Activated CD8-positive, alpha-beta memory T cell treated with anti-CD3 and anti-CD28 coated beads, Interleukin-2, amount 50 U/mL, for 4 hours (primary cell): Measurements from ENCODE around the gene KIAA0753.
"Not testable (repeated sequence)": the region's sequence is repeated elsewhere in the genome, so short reads cannot be mapped to it uniquely, and the experiment has no call there.

Experiments used
- DNase-seq: peaks from one replicate; pipeline ENCODE4 v3.0.0-alpha.2; 2020

Gene KIAA0753

GRCh38 chr17:6668219-6668618 lies 27.7 kb upstream of the KIAA0753 start:
- no peak for DNase-seq

GRCh38 chr17:6667516-6667915 lies 27.0 kb upstream of the KIAA0753 start:
- DNase-seq: no peak

- no peak for DNase-seq
Observed at GRCh38 chr17:6666557-6666956, 26.0 kb upstream of the KIAA0753 start.

GRCh38 chr17:6666077-6666521 lies 25.6 kb upstream of the KIAA0753 start:
- DNase-seq: peak; percentile 40

- not testable (repeated sequence) for DNase-seq
Observed at GRCh38 chr17:6663200-6663599, 22.7 kb upstream of the KIAA0753 start.

- no peak for DNase-seq
Observed at GRCh38 chr17:6661464-6661848, 20.9 kb upstream of the KIAA0753 start.

GRCh38 chr17:6660805-6661463 lies 20.4 kb upstream of the KIAA0753 start:
- no peak for DNase-seq

GRCh38 chr17:6660101-6660500 lies 19.6 kb upstream of the KIAA0753 start:
- no peak for DNase-seq

- not testable (repeated sequence) for DNase-seq
Observed at GRCh38 chr17:6658411-6658810, 17.9 kb upstream of the KIAA0753 start.

- DNase-seq: no peak
Observed at GRCh38 chr17:6657633-6658287, 17.2 kb upstream of the KIAA0753 start.

GRCh38 chr17:6656797-6657632 lies 16.5 kb upstream of the KIAA0753 start:
- DNase-seq: peak; percentile 59

- not testable (repeated sequence) for DNase-seq
Observed at GRCh38 chr17:6655732-6656361, 15.3 kb upstream of the KIAA0753 start.

- DNase-seq: no peak
Observed at GRCh38 chr17:6654841-6655731, 14.6 kb upstream of the KIAA0753 start.

- peak; percentile 38 for DNase-seq
Observed at GRCh38 chr17:6651919-6652452, 11.5 kb upstream of the KIAA0753 start.

- DNase-seq: peak; percentile 92
Observed at GRCh38 chr17:6651354-6651918, 10.9 kb upstream of the KIAA0753 start, which contains the start of the genes C17orf100 and MED31. Gene C17orf100 (plus strand): TSS chr17:6651762. CDS start chr17:6651914, 152 bp downstream. Gene MED31 (minus strand): TSS chr17:6651605. CDS start chr17:6651528, 77 bp downstream.

- DNase-seq: no peak
Observed at GRCh38 chr17:6648181-6648580, 7.7 kb upstream of the KIAA0753 start.

- DNase-seq: no peak
Observed at GRCh38 chr17:6643451-6644125, 3.1 kb upstream of the KIAA0753 start.

GRCh38 chr17:6642592-6642991 lies 2.1 kb upstream of the KIAA0753 start:
- no peak for DNase-seq

GRCh38 chr17:6641247-6641863 lies 844 bp upstream of the KIAA0753 start:
- DNase-seq: no peak
